GM19035 (cell line): ENCODE results near the gene SPOCK3.
"Not testable (repeated sequence)": the region's sequence is repeated elsewhere in the genome, so short reads cannot be mapped to it uniquely, and the experiment has no call there.

Experiments used
- ATAC-seq: cut with Tn5 transposase; IDR thresholded peaks from one replicate; pipeline ENCODE4 v1.9.1; 2021; ENCODE audit not compliant: unreplicated experiment

SPOCK3 gene

DNA sequence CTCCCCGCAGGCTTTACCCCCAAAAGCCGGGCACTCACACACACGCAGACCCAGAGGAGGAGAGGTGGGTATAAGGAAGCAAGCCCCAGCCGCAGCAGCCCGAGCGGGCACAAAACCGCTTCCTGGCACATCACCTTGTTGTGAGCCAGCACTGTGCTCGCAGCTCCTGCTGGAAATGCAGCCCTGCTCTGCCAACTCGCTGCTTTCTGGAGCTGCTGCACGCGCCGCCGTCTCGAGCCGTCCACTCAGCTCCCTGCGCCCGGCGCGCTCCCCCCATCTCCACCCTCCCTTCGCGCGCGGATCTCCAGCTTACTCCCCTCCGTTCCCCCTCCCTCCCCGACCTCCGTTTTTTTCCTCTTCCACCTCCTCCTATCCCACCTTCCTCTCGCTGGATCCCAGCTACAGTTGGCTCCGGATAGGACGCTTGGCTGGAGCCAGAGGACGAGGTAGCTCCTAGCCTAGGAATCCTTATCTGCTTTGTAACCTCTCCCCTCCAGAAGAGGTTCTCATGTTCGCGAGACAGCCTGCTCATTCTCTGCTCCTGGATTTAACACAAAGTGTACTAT lies at the start of gene SPOCK3:
Gene SPOCK3, minus strand, starts transcription at position 179 of the 566 bp plus-strand sequence.
- no peak for ATAC-seq

DNA sequence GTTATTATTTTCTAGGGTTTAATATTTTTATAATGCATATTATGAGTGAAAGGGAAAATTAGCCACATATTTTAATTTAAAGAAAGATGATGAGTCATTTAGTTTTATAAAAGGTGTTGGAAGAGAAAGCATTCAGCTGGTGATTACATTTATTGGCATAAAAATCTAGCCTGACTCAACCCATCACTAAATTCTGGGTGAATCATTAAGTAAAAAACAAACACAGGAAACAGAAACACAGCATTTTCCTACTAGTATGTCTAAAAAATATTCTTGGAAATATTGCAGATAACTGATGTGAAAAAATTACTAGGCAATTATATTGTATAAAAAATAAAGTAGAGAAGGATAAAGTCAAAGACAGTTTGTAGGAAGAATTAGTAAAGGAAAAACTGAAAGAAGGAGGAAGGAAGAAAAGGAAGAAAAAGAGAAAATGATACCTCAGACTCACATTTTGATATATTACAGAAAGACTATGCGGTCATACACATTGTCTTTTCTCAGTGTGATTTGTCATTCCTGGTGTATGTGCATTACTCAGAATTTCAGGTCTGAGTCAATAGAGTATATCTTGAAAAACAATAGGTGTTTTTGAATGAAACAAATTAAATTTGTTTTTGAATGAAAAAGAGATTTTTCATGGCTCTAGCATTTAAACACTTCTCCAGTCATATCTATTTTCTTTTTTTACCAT lies 48.0 kb upstream of the SPOCK3 start:
- ATAC-seq = no peak

DNA sequence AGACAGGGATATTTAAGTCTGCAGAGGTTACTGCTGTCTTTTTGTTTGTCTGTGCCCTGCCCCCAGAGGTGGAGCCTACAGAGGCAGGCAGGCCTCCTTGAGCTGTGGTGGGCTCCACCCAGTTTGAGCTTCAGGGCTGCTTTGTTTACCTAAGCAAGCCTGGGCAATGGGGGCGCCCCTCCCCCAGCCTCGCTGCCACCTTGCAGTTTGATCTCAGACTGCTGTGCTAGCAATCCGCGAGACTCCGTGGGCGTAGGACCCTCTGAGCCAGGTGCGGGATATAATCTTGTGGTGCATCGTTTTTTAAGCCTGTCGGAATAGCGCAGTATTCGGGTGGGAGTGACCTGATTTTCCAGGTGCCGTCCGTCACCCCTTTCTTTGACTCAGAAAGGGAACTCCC lies 47.3 kb upstream of the SPOCK3 start:
- ATAC-seq = not testable (repeated sequence)

DNA sequence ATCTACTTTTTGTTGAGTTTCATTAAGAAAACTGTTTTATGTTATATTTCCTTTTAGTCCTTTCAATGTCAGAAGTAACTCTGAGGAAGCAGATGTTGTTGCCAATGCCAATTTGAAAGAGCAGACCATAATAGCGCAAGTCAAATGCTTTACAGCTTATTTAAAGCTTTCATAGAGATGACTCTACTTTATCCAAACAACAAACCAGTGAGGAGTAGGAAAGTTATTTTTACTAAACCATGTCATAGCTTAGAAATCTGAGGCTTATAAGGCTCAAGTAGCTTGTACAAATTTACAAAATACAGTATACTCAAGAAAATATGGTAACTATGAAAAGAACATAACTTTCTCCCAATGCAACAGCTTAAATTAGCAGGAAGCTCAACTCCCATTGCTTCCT lies 40.1 kb upstream of the SPOCK3 start:
- ATAC-seq = no peak

DNA sequence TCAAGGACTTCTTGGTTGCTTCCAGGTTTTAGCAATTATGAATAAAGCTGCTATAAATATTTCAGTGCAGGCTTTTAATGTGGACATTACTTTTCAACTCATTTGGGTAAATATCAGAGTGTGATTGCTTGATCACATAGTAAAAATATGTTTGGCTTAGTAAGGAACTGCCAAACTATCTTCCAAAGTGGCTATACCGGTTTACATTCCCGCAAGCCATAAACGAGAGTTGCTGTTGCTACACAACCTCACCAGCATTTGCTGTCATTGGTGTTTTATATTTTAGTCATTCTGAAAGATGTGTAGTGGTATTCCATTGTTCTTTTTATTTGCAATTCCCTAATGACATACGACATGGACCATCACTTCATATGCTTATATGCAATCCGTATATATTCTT lies 30.9 kb upstream of the SPOCK3 start:
- ATAC-seq = no peak

DNA sequence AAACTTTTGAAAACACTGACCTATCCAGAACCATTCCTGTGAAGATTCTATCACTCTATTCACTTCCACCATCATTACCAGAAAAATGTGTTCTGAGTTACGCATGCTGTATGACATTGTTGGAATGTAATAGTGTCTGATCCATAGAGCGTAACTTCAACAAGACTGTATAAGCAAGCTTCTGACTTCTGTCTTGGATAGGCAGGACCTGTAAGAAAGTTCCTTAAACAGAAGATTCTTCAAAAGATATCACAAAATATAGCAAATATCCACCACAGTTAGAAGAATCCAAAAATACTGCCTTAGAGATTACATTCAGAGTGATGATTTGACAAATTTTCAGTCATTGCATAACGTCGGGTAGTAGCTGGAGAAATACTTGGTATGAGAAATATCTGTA lies 14.0 kb upstream of the SPOCK3 start:
- ATAC-seq = no peak

DNA sequence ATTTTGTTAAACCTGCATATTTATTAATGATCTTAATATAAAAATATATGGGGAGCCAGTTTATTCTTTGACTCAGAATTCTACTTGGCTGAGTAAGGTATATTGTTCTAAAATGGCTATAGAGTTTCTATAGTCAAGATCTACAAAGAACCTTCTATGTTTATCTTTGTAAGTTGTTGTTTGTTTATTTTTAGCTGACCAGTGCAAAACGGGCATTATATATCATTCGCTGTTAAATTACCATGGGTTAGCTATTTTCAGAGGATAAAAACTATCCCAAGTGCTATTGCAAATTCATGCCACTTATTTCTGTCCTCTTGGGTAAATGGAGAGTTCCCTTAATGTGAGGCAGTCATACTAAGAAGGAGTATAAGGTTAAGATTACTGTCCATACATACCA lies 5.3 kb upstream of the SPOCK3 start:
- ATAC-seq = no peak

DNA sequence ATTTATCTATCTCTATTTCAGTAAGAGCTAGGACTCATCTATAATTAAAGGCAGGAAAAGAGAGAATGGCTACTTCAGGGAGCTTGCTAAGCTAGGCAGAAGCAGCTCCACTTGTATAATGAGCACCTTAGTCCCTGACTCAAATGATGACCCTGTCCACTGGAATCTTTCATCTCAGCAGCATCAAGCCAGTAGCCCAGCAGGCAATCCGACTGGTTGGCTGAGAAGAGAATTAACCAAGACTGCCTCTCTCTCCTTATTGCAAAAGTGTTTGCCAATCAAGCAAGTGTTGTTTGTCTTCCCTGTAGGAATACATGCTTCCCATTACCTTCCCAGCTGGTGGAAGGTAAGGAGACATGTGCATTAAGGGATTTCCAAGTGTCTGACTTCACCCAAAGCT lies 3.9 kb upstream of the SPOCK3 start:
- ATAC-seq = no peak

DNA sequence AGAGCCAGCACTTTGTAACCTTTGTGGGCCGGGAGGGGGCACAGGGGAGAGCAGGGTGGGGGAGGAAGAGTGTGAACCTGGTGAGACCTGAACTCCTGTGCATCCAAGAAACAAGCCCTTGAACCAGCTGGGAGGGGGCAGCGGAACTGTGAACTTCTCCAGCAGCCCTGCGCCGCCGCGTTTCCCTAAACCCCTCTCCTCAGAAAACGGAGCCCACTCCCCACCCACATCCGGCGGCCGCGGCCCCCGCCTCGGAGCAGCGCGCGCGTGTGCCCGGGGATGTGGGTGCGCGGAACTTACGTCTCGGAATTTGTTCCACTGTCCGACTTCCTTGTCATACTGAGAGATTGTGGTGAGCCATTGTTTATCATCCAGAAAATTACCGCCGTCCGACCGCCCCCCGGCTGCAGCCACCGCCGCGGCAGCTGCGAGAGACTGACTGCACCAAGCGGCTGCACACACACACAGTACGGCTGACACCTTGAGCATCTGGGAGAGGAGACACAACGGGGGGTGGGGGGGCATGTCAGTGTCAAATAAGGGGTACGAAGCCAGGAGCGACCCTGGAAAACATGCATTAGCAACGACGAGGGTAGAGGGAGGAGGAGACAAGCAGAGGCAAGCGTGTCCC lies 494 bp downstream of the SPOCK3 start:
- ATAC-seq = no peak

DNA sequence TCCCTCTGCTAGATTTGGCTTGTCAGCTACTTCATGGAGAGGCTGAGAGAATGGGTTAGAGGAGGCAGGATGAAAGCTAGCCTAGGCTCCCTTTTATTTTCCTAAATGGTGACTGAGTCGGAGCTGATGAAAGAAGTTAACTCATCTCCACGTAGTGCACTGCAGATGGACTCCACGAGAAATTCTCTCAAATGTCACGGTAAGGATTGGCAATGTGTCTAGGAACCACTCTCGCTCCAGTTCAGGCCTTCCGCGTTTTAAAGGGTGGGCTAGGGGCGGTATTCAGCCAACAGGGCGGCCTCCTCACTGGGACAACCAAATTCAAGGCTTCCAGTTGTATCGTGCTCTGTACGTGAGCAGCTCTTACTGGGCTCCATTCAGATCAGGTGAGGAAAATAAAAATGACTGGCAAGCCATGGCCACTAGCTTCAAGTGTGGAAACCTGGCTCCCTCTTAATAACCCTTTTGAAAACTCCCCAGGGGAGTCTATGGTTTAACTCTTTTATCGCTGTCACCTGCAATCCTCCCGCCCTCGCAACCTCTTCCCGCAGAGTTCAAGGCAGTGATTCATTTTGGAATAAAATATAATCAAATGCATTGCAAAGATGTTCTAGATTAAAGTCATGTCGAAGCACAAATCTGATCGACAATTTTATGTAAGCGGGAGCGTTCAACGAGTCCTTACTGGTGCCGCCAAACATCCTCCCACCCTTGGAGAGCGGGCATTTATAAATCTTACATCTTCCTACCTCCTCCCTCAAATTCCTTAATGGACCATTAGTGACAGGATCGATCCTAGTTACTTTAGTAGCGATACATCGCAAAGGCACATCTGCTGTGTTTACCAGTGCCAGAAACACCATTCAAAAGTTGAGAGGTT lies 1.2 kb downstream of the SPOCK3 start:
- ATAC-seq = no peak

DNA sequence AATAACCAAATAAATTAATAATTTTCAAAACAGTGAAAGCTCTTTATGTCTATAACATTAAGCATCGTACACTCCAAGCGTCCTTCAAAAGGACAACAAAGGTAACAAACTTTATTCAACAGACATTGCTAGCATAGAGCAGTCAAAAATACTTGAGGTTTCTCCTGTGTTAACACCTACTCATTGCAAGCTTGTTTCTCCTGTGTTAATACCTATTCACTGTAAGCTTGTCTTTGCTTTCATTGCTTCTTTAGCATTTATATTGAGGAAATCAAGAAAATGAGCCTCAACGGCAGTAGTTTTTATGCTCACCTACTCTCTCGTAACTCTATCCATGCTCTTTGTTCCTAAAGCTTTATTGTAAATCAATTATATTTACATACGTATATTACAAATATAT lies 3.5 kb downstream of the SPOCK3 start:
- no peak for ATAC-seq

DNA sequence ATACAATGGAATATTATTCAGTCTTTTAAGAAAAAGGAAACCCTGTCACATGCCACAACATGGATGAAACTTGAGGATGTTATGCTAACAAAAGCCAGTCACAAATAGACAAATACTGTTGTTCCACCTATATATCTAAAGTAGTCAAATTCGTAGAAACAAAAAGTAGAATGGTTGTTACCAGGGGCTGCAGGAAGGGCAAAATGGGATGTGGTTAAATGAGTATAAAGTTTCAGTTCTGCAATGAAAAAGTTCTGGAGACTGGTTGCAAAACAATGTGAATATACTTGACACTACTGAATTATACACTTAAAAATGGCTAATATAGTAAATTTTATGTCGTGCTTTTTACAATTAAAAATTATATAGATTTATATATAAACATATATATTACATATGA lies 12.2 kb downstream of the SPOCK3 start:
- peak; percentile 72 for ATAC-seq

DNA sequence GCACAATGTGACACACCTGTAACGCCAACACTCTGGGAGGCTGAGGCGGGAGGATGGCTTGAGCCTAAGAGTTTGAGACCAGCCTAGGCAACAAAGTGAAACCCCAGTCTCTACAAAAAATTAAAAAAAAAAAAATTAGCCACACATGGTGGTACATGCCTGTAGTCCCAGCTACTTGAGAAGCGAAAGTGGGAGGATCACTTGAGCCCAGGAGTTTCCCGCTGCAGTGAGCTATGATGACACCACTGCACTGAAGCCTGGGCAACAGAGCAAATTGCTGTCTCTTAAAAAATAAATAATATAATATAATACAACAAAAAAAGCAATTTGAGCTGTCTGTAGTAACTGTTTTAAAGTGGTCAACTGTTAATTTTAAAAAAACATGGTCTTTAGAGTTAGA lies 13.2 kb downstream of the SPOCK3 start:
- ATAC-seq = no peak

DNA sequence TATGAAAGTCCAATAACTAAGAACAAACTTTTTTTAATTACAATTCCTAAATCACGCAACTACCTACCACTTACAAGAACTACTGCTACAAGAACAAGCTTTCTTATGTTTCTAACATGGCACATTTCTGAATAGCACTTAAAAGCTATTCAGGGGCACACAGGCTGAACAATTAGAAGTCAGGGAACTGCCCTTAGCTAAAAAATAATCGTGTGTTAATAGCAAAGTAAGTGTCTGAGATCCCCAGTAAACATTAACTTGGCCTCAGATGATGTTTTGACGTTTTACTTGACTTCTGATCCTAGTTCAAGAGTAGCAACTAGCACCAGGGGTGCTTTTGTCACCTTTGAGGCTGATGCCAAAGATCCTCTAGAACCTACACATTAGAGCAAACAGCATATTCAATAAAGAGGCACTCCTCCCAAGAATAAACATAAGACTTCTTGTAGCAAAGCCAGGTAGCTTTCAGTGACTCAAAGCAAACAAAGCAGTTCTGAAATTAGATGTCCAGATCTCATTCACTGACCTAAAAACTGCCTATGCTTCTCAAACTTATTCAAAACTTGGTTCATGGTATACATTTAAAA lies 16.2 kb downstream of the SPOCK3 start:
- no peak for ATAC-seq

DNA sequence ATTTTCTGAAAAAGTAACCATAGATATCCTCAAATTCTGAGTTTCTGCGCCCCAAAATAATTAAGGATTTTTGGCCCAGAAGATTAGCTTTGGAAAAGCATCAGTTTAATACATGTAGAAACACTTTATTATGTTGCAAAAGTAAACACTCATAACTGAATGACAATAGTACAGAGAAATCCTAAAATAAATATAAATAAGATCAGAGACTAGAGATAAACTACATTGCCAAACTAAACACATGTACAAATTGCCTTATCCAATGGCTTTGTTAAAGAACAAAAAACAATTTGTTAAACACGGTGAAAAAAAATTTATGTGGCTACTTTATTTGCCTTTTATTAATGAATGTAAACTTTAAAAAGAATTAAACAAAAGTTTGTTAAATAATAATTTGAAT lies 17.5 kb downstream of the SPOCK3 start:
- no peak for ATAC-seq

DNA sequence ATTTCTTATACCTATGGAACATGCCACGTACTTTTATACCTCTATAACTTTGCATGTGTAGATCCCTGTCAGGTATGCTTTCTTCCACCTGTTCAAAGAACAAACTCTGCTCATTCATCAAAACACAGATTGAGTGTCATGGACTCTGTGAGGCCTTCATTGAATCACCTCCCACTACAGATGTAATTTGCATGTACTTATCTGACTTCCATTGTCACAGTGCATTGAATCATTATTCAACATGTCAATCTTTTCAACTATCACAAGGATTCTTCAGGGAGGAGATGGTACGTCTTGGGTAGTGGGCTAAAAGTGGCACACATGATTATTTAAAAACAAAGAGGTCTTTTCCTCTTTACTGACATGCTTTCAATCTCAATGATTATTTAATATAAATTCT lies 24.1 kb downstream of the SPOCK3 start:
- no peak for ATAC-seq

DNA sequence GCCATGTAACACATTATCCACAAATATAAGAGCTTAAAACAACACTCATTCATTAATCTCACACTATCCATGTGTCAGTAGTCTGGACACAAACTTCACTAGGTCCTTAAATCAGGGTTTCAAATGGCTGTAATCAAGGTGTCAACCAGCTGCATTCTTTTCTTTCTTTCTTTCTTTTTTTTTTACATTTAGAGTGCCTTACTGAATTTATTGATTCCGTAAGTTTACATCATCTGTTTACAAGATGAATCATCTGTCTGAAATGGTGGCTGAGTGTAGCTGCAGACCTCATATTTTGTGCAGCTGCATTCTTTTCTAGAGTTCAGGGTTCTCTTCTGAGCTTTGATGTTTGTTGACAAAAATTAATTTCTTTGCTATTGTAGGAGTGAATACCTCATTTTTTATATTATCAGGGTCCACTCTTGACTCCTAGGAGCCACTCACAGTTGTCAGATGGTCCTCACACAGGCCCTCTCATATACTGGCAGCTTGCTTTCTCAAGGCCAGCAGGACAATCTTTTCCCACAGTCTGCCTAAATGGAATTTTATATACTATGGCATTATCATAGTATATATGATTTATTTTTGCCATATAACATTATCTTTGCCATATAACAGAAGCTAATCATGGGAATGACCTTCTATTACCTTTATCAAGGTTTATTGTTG lies 37.8 kb downstream of the SPOCK3 start:
- no peak for ATAC-seq

DNA sequence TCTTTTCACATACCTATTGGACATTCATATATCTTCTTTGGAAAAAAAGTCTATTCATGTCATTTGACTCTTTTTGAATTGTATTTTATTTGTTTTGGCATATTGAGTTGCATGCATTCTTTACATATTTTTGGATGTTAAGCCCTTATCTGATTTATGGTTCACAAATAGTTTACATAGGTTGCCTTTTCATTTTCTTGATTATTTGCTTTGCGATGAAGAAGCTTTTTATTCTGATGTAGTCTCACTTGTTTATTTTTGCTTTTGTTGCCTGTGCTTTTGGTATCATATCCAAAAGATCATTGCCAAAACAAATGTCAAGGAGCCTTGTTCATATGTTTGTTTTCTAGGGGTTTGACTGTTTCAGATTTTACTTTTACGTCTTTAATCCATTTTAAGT lies 43.9 kb downstream of the SPOCK3 start:
- ATAC-seq = no peak

DNA sequence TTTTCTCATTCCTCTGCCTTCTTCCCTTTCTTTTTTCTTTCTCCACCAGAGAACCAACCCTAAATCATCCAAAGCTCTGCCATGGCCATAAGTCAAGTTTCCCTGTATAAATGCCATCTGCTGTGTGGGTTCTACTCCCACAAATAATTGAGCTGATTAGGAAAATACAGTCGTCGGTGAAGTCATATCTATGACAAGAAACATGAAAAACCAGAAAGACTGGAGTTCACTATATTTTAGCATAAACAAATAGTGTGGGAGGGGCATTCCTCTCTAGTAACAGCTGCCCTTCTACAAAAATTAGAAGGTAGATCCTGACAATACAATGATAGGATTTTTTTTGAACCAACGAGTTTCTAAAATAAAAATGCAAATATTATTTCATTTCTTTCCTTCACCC lies 48.8 kb downstream of the SPOCK3 start:
- no peak for ATAC-seq

DNA sequence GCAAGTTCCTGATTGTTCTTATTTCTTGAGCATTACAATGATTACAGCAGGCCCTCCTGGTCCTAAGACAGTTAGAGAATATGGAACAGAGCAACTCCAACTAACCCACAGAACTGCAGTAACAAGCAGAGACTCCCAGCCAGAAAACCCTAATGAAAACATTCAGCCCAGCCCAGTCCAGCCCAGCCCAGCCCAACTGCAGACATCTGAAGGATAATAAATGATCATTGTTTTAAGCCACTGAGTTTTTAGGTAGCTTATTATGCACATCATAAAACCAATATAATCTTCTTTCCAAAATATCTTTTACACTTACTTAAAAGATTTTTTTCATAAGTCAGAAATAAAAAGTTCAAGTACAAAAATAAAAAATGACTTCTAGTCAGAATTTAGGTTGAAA lies 51.3 kb downstream of the SPOCK3 start:
- ATAC-seq = no peak

DNA sequence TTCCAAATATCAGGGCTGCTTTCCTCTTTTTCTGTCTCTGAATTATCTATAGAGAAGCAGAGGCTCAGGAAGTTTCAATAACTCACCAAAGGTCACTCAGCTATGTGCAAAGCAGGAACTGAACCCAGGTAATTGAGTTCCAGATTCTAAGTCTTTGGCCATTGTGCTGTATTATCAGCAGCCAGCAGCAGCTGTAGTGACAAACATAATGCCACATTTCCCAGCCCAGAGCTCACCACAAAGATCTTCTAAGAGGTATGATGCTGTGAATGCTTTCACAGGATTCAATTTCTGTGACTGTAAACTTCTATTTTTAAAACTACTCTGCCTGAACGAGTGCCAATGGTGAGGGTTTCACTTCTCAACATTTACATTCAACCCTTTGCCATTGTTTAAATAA lies 56.4 kb downstream of the SPOCK3 start:
- ATAC-seq = no peak
